SIG-M5 treated with dmso at 0.1 percent for 504 hours (cell line): ENCODE data around the gene PRKG1.

ENCODE experiments used
- DNase-seq: peaks from one replicate; lab custom pipeline; 2025; ENCODE audit not compliant: unreplicated experiment; lab: John Stamatoyannopoulos, UW

PRKG1 gene

DNA sequence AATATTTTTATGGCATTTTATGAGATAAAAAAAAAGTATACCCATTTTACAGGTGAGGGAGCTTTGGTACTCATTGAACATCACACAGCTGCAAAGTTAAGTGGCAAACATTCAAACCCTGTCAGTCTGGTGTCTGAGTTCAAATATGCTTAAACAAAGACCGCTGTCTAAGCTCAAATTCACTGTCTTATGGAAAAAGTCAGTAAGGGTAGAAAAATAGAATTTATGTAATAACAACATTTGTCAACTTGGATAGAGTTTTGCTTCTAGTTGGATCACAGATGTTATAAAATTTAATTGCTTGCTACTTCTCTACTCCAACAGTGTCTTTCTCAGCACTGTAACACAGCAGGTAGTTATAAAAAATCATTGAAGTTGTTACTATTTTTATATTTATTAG lies 786.8 kb downstream of the PRKG1 start:
- no peak for DNase-seq

- DNase-seq: no peak
Measured at GRCh38 chr10:51861731-51862130, 787.4 kb downstream of the PRKG1 start.

- no peak for DNase-seq
Measured at GRCh38 chr10:51862149-51862548, 787.9 kb downstream of the PRKG1 start.

DNA sequence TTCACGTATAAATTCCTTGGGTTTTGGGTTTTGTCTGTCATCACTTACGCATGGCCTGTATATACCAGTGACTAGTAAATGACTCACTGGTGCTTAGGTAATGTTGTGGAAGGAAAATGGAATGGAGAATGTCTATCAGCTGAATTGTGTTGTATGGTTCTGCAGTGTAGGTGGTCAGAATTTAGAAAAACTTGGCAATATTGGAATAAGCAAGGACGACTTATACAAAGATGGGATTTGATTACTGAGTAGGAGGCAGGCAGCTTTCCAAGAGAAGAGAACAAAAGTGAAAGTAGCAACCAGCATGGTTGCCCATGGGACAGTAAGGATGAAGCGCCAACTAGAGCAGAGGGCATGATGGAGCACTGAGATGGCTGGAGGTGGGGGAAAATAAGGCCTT lies 793.7 kb downstream of the PRKG1 start:
- no peak for DNase-seq

GRCh38 chr10:51874131-51874530 lies 799.8 kb downstream of the PRKG1 start:
- DNase-seq: no peak

- no peak for DNase-seq
Measured at GRCh38 chr10:51875610-51876009, 801.3 kb downstream of the PRKG1 start.

- no peak for DNase-seq
Measured at GRCh38 chr10:51876503-51876902, 802.2 kb downstream of the PRKG1 start.

DNA sequence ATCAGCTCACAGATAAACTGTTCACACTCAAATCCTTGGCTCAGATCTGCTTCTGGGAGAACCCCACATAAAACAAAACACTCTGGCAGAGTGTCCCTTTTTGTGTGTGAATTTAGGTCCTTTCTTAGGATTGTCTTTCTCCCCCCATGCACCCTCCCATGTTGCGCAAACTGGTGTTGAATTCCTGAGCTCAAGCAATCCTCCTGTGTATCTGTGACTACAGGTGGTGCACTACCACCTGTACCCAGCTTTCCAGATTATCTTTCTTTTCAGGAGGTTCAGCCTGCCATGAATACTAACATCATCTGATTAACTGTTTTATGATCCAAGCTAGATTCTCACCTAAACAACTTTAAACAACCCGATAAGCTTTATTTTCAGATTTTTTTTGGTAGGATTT lies 802.7 kb downstream of the PRKG1 start:
- DNase-seq: no peak

DNA sequence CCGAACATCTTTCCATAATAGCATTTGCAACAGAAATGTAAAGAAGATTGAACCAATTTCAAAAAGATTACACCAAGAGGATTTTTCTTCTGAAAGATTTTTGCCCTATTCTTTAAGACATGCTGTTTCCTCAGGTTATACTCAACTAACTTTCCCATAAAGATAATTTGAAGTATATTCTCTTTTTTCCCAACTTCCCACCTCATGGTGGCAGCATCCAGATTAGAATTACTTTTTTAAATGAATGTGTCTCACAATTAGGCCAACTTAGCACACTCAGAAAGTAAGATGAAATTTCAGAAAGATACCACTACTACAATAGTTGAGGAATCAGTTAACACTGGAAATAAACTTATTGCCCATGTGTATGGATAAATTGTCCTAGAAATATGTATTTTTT lies 803.3 kb downstream of the PRKG1 start:
- DNase-seq: no peak

DNA sequence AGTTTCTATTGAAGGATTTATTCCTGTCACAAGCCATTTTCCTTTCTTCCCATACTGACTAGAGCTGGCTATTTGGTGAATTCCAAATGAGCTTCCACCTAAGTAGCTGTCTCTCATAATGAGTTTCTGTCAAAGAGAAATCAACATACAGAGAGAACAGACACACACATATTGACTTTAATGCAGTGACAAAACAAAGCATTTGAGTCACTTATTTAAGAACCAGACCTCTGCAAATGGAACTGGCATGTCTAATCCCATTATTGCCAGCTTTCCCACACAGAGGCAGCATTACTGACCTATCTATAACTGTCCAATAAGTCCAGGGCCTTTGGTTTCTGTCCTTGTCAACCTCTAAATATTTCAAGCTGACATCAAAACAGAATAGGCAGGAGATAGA lies 804.4 kb downstream of the PRKG1 start:
- DNase-seq: no peak

GRCh38 chr10:51879238-51879637 lies 805.0 kb downstream of the PRKG1 start:
- no peak for DNase-seq

- no peak for DNase-seq
Measured at GRCh38 chr10:51881213-51881612, 806.9 kb downstream of the PRKG1 start.

DNA sequence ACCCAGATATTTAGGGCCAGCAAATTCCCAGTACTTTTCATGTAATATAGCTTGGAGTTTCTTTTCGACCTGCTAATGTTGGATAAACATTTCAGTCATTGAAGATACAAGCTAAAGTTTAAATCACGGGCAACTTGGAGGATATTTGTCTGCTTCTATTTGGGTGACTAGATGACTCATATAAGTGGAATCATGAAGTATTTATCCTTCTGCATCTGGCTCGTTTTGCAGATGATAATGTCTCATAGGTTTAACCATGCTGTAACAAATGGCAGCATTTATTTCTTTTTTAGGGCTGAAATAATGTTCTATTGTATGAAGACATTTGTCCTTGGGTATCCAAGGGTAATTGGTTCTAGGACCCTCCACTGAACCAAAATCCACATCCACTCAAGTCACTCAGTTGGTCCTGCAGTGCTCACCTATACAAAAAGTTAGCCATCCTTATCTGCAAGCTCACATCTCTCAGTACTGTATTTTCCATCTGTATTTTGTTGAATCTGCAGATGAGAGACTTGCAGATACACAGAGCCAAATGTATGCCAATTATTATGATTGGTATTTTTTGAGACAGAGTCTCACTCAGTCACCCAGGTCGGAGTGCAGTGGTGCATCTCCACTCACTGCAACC lies 812.3 kb downstream of the PRKG1 start:
- DNase-seq: no peak

DNA sequence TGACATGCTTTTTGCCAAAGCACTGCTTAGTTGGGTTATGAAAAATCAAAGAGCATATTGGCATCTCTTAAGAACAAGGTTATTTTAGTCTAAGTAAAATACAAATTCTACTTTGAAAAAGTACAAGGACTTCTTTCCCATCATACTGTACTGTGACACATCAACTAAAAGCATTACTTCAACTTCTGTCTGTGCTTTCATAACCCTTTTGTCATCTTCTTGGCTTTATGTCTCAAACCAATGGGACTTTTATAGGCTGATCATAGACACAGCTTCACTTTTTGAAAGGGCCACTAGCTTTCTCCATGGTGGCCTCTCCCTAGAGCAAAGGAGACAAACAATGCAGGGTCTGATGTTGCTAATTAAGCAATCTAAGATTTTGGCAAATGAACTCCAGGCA lies 814.0 kb downstream of the PRKG1 start:
- DNase-seq: no peak

DNA sequence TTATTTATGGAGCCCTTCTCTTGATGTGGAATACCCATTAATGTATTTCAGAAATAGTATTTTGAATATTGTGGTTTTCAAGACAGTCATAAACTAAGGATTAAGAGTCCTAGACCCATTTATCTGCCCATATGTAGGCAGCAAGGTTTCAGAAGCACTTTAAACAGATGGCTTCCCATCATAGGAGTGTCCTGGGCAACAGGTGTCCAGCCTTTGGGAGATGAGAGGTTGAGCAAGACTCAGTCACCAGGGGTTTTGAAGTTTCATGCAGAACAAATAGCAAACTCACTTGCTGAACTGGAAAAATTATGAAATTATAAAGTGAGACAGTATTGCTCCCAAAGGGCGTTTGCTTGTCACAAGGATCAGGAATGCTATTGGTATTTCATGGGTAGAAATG lies 818.0 kb downstream of the PRKG1 start:
- no peak for DNase-seq

GRCh38 chr10:51892965-51893658 lies 818.8 kb downstream of the PRKG1 start:
- peak; percentile 3 for DNase-seq

DNA sequence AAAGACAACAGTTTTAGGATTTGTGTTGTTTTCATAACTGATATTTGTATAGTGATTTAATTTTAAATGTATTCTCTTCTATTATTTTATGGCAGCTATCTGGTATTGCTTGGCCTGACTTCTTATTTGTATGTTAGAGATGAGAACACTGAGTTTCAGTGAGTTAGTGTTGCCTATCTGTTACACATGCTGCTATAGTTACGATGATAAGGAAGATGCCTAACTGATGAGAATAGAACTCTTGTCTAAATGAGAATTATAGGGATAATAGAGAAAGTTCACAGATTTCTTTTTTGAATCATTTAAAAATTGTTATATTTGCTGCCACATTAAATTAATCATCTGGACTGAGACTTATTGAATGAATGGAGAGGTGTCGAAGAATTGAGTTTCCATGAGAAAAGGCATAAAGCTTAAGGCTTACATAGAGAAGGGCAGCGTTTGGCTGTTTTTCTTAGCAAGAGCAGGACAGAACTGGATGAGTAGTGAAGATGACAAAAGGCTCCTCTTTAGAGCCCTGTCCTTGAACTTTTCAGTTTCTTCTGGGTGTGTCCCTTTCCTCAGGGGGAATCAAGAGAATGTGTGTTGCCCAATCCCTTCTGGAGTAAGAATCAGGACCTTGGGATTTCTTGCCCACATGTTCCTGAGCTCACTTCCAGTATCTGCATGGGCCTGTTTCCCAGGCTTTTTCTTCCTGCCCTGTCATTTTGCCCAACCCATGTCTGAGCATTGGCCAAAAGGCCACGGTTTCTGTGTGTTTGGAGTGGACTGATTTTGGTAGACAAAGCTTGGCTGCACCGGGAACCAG lies 820.7 kb downstream of the PRKG1 start:
- DNase-seq: no peak

DNA sequence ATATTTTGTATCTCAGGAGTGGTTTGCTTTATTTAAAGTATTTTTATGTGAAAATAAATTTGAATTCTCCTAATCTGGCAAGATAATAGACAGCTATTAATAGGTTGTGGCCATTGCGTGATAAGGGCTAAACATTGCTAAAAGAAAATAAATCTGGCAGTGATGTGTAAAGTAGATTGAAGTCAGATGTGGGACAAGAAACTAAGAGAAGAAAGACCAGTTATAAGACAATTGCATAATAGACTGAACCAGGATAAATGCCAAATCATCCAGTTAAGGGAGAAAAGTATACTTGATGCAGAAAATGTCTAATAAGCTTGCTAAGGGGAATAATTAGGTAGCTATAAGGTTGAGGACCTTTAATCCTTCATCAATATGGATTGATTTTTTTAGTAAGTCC lies 822.6 kb downstream of the PRKG1 start:
- no peak for DNase-seq

DNA sequence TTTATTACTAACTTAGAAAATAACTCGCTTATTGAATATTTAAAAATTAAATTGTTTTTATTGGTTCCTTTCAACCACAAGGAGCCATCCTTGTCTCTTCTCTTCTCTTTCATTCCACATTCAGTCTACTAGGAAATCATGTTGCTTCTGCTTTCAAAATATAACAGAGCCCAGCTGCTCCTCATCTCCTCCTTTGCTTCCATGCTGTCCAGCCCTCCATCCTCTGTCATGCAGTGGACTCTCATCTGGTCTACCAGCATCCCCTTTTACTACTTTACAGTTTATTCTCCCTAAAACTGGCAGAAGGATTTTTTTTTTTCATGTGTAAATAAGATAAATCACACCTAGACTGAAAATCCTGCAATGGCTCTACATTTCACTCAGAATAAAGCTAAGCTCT lies 823.3 kb downstream of the PRKG1 start:
- no peak for DNase-seq

GRCh38 chr10:51900180-51900579 lies 825.9 kb downstream of the PRKG1 start:
- DNase-seq: no peak

- DNase-seq: no peak
Measured at GRCh38 chr10:51903675-51904074, 829.4 kb downstream of the PRKG1 start.

DNA sequence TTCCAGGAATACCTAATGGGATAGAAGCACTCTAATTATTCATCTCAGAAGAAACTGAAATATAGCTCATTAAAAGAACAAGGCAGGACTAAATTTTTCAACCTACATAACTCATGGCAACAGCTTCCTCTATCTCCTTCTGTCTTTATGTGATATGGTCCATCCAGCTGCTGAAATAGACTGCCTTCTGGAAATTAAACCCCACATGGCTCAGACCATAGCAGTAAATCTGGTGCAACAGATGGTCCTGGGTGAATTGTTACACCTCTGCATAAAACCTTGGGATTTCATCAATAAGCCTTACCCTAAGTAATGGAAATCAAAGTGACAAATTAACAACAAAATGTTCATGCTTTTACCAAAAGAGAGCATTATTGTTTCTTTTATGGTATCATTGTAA lies 830.7 kb downstream of the PRKG1 start:
- DNase-seq: no peak
